Measurements from ENCODE around the gene ATP2B2. TPM values are rescaled to one million over a fixed set of nuclear protein-coding genes. Genes with fewer than 3 reads are reported as not detected.

Gene ATP2B2
- total and polyA plus RNA-seq, 2 donors from 2014 or later = 0.19 to 0.22 TPM

- Histone ChIP-seq H3K4me1 (ENCODE audit: control insufficient read depth in 2 of 3, insufficient read depth in 2 of 3, low read depth in 1 of 3, low read length in 3 of 3) (no peaks in the 10 kb centered on the region), H3K9me3 (ENCODE audit: control insufficient read depth in 2 of 3, insufficient read depth in 1 of 3, low read length in 3 of 3) (no peaks in the 10 kb centered on the region), H3K36me3 (ENCODE audit: control insufficient read depth in 2 of 3, insufficient read depth in 3 of 3, low read length in 3 of 3) (no peaks in the 10 kb centered on the region), H3K27ac (ENCODE audit: low read depth in 2 of 2, low read length in 2 of 2) (no peak overlapping the region), H3K27me3 (ENCODE audit: control insufficient read depth, insufficient read depth, low read length) (no peaks in the 10 kb centered on the region), H3K4me3 (ENCODE audit: low read length in 3 of 3) (no peak overlapping the region), H3K9ac (ENCODE audit: low read length in 3 of 3) (no peak overlapping the region)
- intact Hi-C loops (cut with DNase I) = no loop called here
- TF ChIP-seq CTCF (IDR thresholded peaks at IDR 0.05; ENCODE audit: borderline replicate concordance, extremely low read depth, insufficient read depth) = no peak
- DNase-seq (no peak), FAIRE-seq (no peak)
These were observed 59.7 kb downstream of the ATP2B2 start for GRCh38 chr3:10445561-10446175.

DNA sequence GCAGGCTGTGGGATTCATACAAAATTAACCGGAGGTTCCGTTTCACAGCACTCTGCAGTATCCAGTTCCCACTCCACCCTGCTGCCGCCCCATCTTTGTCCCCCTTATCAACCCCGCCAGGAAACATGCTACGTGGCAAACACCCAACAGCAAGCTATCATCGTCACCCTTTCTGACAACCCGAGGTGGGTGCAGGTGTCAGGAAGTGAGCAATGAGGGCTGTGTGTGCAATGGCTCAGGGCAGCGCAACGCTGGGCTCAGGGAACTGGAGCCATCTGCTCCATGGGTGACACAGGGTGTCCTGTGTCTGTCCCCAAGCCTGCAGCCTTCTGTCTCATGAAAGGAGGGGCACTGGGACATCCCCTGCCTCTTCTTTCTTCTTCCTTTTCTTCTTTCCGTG is 60.9 kb downstream of the ATP2B2 start:
- H3K4me1 ChIP-seq (ENCODE audit: control insufficient read depth in 2 of 3, insufficient read depth in 2 of 3, low read depth in 1 of 3, low read length in 3 of 3) = no peaks in the 10 kb centered on the region
- no peaks in the 10 kb centered on the region for H3K9me3 ChIP-seq (ENCODE audit: control insufficient read depth in 2 of 3, insufficient read depth in 1 of 3, low read length in 3 of 3)
- no peak overlapping the region for H3K4me3 ChIP-seq (ENCODE audit: low read length in 3 of 3)
- H3K27me3 ChIP-seq (ENCODE audit: control insufficient read depth, insufficient read depth, low read length) = no peaks in the 10 kb centered on the region
- no peaks in the 10 kb centered on the region for H3K36me3 ChIP-seq (ENCODE audit: control insufficient read depth in 2 of 3, insufficient read depth in 3 of 3, low read length in 3 of 3)
- H3K9ac ChIP-seq (ENCODE audit: low read length in 3 of 3) = no peak overlapping the region
- no peak overlapping the region for H3K27ac ChIP-seq (ENCODE audit: low read depth in 2 of 2, low read length in 2 of 2)
- FAIRE-seq (no peak), DNase-seq (no peak)
- no peak for TF ChIP-seq CTCF (IDR thresholded peaks at IDR 0.05; ENCODE audit: borderline replicate concordance, extremely low read depth, insufficient read depth)
- intact Hi-C loops (cut with DNase I) = no loop called here

DNA sequence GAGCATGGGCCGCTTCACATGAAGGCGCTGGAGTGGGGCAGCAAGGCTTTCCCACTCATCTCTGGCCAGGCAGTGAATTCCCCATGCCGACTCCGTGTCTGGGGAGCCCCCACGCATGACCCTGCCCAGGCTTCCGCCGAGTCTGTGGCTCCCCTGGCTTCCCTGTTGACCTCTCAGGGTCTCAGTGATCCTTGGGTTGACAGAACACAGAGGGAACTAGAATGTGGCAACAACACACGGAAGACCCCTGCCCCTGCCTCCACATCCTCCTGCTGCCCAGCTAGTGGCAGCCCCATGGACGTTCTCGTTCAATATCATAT is 61.3 kb downstream of the ATP2B2 start:
- Histone ChIP-seq H3K27ac (ENCODE audit: low read depth in 2 of 2, low read length in 2 of 2) (no peak overlapping the region), H3K4me3 (ENCODE audit: low read length in 3 of 3) (no peak overlapping the region), H3K9me3 (ENCODE audit: control insufficient read depth in 2 of 3, insufficient read depth in 1 of 3, low read length in 3 of 3) (no peaks in the 10 kb centered on the region), H3K4me1 (ENCODE audit: control insufficient read depth in 2 of 3, insufficient read depth in 2 of 3, low read depth in 1 of 3, low read length in 3 of 3) (no peaks in the 10 kb centered on the region), H3K27me3 (ENCODE audit: control insufficient read depth, insufficient read depth, low read length) (no peaks in the 10 kb centered on the region), H3K36me3 (ENCODE audit: control insufficient read depth in 2 of 3, insufficient read depth in 3 of 3, low read length in 3 of 3) (no peaks in the 10 kb centered on the region), H3K9ac (ENCODE audit: low read length in 3 of 3) (no peak overlapping the region)
- intact Hi-C loops (cut with DNase I) = no loop called here
- no peak for FAIRE-seq
- DNase-seq = no peak
- TF ChIP-seq CTCF (IDR thresholded peaks at IDR 0.05; ENCODE audit: borderline replicate concordance, extremely low read depth, insufficient read depth) = no peak

Measured in kidney (tissue), 14 donors.